HG02973 (cell line): Measurements from ENCODE around the gene TENM4.

Source experiments
- ATAC-seq: cut with Tn5 transposase; IDR thresholded peaks from one replicate; pipeline ENCODE4 v1.9.1; 2021; ENCODE audit warnings: moderate library complexity; ENCODE audit not compliant: unreplicated experiment

Gene TENM4

DNA sequence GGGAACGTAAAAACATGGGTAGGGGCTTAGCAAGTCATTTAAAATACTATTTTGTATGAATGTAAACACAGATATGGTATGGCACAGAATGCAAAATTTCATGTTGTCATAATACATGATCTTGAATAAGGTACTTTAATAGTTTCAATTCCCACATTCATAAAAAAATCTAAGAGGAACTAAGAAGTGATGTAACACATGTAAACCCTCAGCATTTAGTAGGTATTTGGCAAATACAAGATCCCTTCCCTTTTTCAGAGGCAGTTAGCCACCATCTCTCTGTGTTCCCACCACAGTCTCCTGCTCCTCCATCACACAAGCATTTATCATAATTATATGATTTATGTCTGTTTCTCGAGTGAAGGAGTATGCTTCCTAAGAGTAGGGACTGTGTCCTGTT lies 251.8 kb downstream of the TENM4 start:
- ATAC-seq, result no peak

DNA sequence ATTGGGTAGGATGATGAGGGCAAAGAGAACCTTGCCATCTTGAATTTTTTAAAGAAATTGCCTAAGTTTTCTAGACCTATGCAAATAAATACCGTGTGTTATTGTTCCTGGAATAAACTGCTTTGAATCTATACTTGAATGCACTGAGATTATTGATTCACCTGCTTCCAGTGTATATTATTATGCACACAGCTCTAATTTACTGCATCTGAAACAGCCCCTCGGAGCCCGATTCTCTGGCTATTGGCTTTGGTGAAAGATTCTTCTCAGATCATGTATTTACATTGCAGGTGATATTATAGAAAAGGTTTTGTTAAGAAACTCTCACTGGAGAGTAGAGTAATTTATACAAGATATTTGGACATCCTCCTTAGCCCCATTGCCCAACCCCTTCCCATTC lies 254.2 kb downstream of the TENM4 start:
- ATAC-seq, result no peak

DNA sequence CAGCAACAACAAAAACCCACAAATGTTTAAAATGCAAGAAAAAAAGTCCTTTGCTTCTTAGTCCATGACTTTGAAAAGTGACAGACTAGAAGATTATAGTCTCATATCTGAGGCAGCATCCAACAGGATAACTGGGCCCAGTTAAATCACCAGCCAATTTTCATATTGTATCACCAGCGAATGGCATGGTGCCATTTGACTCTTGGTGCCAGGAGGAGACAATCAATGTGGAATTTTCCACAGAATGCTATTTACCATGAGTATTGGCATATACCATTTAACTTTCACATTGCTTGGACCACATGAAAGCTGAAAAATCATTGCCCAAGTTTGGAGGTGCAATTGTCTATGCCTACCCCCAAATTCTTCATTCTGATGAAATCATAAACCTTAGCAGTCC lies 255.5 kb downstream of the TENM4 start:
- ATAC-seq, result no peak

- no peak for ATAC-seq
Measured at GRCh38 chr11:79184285-79184684, 256.5 kb downstream of the TENM4 start.

- no peak for ATAC-seq
Measured at GRCh38 chr11:79182794-79183193, 258.0 kb downstream of the TENM4 start.

GRCh38 chr11:79179087-79179486 lies 261.7 kb downstream of the TENM4 start:
- ATAC-seq, result no peak

DNA sequence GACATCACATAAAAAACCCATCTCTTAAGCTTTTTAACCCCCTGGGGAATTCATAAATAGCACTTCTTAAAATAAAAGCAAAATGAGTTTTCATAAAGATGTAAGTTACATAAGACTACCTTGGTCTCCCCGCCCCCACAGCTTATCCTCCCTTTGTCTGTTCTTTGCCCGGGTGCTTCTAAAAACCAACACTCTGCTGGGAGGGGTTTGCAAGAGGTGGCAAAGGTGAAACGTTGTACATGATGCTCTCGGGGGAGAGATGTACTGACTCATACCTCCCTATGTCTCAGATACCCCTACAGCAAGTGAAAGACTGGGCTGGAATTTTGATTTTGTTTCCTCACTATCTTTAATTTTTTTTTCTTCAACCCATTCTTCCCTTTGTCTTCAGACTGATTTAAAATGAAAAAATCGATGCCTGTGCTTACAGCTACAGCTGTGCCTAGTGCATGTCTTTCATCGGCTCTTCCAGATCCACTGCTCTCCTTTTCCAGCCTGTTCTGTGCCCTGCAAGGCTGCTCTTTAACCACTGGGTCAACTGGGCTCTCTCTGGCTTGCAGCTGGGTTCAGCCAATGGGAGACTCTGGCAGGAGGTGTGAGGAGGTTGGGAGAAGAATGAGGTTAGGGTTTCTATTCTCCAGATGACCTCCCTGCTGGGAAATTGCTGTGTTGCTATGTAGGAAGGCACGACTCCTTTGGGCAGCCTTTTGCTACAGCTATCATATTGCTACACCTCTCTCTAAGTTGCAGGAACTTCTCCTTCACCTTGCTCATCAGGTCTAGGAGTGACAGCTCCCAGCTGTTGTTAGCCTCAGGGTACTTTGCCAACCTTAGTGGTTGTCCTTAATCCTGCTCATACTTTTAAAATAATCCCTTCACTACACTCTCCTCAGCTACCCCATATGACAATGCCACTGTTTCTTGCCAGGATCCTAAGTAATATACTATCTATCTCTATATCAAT lies 266.5 kb downstream of the TENM4 start:
- ATAC-seq, result no peak

DNA sequence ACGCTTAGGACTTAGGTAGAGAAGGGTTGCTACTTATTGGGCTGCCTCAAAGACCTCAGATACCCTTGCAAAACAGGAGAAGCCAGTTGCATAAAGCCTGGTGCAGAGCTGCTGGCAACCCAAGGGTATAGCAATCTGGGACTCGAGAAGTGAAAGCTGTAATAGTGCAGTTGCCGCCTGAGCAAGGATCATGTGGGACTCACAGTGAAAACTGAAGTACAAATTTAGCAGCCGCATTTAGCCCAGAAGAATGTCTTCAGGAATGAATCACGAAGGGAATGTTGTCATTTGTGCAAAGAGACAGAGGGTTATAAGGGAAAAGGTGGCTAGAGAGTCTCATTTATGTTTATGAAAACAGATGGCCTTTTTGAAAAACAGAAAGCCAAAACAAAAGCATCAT lies 267.2 kb downstream of the TENM4 start:
- no peak for ATAC-seq

DNA sequence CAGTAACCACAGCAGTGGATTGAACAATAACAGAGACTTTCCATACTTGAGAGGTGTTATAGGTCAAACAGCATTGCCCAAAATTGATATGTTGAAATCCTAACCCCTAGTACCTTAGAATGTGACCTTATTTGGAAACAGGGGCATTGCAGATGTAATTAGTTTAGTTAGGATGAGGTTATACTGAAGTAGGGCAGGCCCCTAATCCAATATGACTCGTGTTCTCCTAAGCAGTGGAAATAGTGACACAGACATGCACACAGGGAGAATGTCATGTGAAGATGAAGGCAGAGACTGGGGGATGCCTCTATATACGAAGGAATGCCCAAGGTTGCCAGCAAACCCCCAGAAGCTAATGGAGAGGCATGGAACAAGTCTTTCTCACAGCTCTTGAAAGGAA lies 270.5 kb downstream of the TENM4 start:
- no peak for ATAC-seq

DNA sequence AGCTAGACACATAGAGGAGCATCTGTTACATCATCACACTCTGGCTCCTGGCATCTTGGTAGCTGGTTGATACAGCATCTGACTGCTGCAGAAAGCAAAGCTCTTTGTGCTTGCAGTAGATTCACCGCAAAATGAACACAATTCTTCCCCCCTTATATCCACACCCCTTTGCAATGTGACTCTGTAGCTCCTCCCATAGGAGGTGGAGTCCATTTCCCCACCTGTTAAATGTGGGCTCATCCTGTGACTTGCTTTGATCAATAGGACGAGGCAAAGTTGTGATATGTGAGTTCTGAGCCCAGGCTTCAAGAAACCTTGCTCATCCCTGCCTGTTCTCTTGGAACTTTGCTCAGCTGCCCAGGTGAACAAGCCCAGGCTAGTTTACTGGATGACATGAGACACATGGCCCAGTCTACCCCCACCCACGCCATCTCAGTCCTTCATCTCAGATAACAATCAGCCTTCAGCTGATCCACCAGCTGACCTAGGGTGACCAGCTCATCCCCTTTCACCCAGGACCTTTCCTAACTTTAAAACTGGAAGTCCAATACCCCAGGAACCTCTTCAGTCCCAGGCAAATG lies 272.2 kb downstream of the TENM4 start:
- no peak for ATAC-seq

DNA sequence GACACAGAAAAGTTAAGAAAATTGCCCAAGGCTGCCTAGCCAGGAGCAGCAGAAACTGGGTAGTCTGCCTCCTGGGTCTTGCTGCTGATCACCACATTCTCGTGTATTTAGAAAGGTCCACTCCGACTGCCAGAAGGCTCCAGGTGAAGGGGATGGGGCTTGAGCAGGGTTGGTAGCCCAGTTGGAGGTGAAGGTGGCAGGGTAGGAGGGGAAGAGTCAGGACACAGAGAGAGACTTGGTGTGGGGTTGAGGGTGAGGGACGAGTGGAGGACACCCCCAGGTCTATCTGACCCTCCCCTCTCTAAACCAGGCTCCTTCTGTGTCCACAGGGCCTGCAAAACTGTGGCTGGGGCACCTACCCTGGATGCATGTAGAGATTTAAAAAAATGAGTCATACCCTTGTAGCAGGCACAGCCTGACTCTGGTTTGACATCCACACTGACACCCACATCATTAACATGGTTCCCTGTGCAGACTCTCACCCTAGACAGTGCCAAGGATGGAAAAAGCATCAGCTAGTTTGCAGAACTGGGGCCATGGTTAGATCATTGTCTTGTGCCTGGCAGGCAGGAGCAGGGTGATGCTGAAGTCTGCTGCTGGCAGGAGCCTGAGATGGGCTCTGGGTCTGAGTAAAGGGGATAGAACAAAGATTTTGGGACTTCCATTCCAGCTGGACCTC lies 273.2 kb downstream of the TENM4 start:
- no peak for ATAC-seq

DNA sequence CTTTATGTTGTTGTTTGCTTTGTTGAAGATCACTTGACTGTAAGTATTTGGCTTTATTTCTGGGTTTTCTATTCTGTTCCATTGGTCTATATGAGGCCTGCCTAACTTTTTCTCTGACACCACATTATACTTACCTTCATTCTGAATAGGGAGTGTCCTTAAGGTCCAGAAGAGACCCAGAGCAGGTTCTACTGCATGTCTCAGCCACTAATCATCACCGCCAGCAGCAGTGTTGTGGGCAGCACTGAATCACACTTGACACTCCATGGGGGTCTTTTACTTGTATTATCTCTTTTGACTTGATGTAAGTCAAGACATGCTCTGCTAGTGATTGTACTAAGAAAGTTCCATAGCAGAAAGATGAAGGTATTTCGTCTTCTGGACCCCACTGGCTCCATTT lies 274.9 kb downstream of the TENM4 start:
- ATAC-seq, result no peak

DNA sequence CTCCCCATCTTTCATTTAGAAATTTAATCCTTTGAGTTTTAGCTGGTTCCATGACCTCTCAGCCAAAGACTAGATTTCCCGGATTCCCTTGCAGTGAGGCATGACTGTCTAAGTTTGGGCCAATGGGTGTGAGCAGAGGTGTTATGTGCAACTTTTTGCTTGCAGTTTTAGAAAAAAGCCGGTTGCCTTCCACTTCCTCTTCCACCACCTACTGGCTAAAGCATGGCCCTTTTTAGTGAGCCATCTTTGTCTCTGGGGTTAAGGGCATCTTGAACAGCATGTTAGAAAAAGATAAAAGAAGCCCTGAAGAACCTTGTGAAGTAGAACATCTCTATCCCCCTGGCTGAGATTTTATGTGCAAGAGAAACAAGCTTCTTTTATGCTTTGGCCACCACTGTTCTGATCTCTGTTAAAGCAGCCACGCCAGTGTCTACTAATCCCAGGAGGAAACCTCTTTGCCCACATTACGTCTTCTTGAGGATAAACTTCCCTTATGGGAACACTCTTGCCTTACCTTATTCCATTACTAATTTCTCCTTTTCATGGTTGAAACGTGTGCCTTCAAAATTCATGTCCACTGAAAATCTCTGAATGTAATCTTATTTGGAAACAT lies 279.9 kb downstream of the TENM4 start:
- no peak for ATAC-seq

- ATAC-seq, result no peak
Measured at GRCh38 chr11:79159657-79160450, 281.0 kb downstream of the TENM4 start.

DNA sequence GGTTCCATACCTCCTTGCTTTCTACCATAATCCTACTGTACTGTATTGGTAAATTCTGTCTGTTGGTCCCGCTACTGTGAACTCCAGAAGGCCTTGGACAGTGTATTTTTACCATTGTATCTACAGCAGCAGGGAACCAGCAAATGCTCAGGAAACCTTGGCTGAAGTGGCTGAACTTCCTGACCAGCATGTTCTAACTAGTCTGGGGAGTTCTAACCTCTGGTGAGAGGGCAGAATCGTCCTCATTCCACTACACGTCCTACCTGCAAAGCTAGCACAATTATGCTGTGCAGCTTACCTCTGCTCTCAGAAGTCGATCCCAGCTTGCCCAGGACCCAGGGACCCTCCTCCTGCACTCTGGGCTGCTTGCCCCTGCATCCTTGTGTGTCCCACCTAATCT lies 283.1 kb downstream of the TENM4 start:
- no peak for ATAC-seq

- no peak for ATAC-seq
Measured at GRCh38 chr11:79156031-79156430, 284.8 kb downstream of the TENM4 start.

DNA sequence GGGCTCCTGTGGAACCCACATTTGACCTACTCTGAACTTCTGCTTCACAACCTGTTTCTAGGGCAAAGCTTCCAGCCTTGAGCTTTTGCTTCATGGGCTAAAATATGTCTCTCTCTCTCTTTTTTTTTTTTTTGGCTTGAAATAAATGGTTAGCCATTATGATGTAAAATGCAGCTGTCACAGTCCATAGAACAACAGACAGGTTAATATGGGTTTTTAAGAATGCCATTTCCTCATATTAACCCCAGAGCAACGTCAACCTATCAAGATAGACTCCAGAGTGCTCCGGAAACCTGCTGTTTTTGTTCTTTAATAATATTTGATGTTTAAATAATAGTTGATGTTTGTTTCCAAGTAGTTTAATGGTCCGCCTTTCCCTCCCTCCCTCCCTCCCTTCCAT lies 285.6 kb downstream of the TENM4 start:
- no peak for ATAC-seq

DNA sequence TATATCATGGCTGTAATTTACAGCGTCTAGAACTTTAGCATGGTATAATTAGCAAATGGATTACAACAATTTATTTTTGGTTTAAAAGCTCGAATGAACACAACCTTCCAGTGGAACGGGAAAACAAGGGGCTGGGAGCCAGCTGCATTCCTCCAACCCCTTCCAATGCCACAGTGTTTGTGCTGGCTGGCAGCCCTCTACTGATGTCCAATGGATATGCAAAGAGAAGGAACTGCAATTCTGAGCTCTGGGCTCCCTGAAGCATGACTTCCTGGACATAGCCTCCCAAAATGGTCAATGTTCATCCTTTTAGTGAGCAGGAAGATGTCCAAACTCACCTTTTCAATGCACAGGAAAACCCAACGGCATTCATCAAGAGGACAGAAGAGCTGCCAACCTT lies 288.3 kb downstream of the TENM4 start:
- ATAC-seq, result no peak

- no peak for ATAC-seq
Measured at GRCh38 chr11:79151396-79151795, 289.4 kb downstream of the TENM4 start.

- no peak for ATAC-seq
Measured at GRCh38 chr11:79150966-79151365, 289.9 kb downstream of the TENM4 start.

DNA sequence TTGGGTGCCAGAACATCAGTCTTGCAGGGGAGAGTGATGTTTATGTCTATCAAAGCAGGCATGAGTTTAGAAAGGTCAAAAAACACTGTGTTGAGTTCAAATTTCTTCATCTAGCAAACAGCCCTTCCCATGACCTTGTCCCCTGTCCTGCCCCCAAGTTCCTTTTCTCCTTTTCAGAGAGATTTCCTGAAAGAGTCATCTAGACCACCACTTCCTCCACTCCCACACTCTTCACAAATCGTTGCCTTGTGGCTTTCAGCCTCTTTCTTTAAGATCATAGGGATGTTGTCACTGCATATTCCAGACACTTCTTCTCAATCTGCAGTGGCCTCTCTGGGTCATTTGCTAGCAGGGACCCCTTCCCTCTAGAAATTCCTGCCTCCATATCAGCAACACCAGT lies 290.5 kb downstream of the TENM4 start:
- ATAC-seq, result no peak
